IPS DF 19.7 (cell line): ENCODE results near the gene ATAD3B.
"Not testable (repeated sequence)": the region's sequence is repeated elsewhere in the genome, so short reads cannot be mapped to it uniquely, and the experiment has no call there.

Source experiments
- DNase-seq: peaks from one replicate; pipeline ENCODE4 v3.0.0-alpha.2; 2013; ENCODE audit warnings: low read depth, low spot score

The ATAD3B gene

DNA sequence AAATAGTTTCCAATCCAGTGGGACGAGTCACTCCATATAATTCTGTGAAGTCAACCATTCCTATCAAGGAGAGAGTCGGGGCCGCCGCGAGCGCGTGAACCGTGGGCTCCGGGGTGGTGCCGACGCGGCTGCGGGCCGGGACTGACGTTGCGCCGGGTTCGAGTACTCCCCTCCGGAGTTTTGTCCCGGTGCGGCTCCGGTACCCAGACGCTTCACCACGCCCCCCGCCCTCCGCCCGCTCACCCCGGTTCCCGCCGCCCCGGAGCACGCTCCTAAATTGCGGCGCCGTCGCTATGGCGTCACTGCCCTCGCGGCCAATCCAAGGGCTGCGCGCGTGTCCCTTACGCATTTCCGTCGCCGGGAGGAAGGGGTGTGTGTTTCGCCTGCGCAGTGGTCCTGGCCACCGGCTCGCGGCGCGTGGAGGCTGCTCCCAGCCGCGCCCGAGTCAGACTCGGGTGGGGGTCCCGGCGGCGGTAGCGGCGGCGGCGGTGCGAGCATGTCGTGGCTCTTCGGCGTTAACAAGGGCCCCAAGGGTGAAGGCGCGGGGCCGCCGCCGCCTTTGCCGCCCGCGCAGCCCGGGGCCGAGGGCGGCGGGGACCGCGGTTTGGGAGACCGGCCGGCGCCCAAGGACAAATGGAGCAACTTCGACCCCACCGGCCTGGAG is at the start of gene ATAD3B:
Gene ATAD3B, plus strand, starts transcription at position 377 of the 664 bp plus-strand sequence. Its CDS starts 120 bp downstream, at position 497.
- peak; percentile 64 for DNase-seq

- no peak for DNase-seq
Observed at GRCh38 chr1:1421907-1422464, 49.6 kb upstream of the ATAD3B start.

- DNase-seq: no peak
Observed at GRCh38 chr1:1422465-1423244, 48.9 kb upstream of the ATAD3B start.

DNA sequence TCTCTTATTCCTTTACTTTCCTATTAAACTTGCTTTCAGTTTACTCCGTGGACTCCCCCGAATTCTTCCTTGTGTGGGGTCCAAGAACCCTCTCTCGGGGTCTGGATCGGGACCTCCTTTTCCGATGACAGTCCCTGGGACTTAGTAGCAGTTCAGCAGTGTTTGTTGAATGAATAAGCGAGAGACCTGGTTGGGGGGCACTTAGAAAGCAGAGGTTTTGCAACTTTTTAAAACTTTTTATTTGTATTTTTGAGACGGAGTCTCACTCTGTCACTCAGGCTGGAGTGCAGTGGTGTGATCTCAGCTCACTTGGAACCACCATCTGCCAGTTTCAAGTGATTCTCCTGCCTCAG is 48.3 kb upstream of the ATAD3B start:
- no peak for DNase-seq

DNA sequence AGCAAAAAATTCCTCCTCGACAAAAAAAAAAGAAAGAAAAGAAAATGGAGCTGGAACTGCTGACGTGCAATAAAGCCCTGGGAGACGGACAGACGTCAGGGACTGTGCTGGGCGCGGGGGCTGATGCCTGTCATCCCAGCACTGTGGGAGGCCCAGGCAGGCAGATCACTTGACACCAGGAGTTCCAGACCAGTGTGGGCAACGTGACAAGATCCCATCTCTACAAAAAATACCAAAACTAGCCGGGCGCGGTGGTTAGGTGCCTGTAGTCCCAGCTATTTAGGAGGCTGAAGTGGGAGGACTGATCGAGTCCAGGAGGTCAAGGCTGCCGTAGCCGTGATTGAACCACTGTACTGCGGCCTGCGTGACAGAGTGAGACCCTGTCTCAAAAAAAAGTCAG is 46.9 kb upstream of the ATAD3B start:
- no peak for DNase-seq

- no peak for DNase-seq
Observed at GRCh38 chr1:1425426-1425752, 46.2 kb upstream of the ATAD3B start.

DNA sequence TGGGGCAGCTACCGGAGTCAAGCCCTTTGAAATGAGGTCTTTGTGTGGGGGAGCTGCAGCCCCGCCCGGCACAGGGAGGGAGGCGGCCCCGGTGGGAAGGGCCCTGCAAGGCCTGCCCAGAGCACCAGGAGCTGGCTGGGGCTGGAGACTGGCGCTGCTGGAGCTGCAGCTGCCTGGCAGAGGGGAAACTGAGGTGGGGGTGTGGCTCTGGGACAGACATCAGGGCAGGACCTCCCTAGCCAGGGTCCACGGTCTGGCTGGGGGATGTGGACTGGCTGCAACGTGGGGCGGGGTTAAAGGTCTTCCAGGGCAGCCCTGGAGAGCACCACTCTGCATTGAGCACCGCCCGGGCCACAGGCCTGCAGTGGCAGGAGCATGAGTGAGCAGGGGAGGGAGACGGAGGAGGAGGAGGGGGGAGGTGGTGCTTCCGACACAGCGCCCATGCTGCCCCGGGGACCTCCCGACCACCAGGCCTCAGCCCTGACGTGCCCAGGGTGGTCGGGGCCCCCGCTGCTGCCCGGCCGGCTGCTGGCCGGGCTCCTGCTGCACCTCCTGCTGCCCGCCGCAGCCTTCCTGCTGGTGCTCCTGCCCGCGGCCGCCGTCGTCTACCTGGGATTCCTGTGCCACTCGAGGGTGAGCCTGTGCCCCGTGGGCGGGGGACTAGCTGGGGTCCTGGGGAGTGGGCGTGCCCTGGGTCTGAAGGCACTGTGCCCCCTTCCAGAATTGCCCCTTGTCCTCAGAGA is 45.6 kb upstream of the ATAD3B start:
- no peak for DNase-seq

DNA sequence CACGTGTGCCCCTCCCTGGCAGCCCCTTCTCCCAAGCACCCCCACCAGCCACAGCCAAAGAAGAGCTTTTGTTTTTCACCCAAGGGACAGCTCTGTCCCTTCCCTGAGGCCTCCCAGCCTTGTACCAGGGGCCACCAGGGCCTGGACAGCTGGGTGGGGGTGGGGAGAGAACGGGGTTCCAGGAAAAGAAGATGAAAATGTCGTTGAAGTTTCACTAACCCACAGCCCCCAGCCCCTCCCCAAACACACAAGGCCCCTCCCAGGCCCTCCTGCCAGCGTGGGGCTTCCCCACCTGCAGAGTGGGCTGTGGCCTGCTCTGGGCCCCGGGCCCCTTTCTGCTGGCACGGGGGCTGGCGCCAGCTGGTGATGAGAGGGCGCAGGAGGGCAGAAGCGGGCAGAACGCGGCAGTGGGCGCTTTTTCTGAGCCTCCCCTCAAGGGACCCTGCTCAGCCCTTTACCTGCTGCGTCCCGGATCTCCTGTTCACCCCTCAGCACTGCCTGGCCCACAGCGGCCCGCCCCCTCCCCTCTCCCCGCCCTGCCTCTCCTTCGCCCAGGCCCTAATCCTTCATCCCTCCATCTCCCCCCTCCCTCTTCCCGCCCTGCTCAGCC is 45.0 kb upstream of the ATAD3B start:
- DNase-seq: no peak

- DNase-seq: no peak
Observed at GRCh38 chr1:1427106-1427819, 44.3 kb upstream of the ATAD3B start.

DNA sequence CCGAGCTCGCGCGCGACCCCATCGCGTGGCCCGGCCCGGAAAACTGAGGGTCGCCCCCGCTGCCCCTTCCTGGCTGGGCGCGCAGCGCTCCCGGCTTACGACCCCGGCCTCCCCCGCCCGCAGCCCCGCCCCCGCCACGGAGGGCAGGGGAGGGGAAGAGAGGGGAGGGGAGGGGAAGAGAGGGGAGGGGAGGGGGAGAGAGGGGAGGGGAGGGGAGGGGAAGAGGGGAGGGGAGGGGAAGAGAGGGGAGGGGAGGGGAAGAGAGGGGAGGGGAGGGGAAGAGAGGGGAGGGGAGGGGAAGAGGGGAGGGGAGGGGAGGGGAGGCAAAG is 43.8 kb upstream of the ATAD3B start:
- no peak for DNase-seq

GRCh38 chr1:1428174-1428573 is 43.4 kb upstream of the ATAD3B start:
- no peak for DNase-seq

GRCh38 chr1:1428967-1429366 is 42.6 kb upstream of the ATAD3B start:
- DNase-seq: not testable (repeated sequence)

- no peak for DNase-seq
Observed at GRCh38 chr1:1429671-1430073, 41.9 kb upstream of the ATAD3B start.

- no peak for DNase-seq
Observed at GRCh38 chr1:1430114-1430982, 41.2 kb upstream of the ATAD3B start.

DNA sequence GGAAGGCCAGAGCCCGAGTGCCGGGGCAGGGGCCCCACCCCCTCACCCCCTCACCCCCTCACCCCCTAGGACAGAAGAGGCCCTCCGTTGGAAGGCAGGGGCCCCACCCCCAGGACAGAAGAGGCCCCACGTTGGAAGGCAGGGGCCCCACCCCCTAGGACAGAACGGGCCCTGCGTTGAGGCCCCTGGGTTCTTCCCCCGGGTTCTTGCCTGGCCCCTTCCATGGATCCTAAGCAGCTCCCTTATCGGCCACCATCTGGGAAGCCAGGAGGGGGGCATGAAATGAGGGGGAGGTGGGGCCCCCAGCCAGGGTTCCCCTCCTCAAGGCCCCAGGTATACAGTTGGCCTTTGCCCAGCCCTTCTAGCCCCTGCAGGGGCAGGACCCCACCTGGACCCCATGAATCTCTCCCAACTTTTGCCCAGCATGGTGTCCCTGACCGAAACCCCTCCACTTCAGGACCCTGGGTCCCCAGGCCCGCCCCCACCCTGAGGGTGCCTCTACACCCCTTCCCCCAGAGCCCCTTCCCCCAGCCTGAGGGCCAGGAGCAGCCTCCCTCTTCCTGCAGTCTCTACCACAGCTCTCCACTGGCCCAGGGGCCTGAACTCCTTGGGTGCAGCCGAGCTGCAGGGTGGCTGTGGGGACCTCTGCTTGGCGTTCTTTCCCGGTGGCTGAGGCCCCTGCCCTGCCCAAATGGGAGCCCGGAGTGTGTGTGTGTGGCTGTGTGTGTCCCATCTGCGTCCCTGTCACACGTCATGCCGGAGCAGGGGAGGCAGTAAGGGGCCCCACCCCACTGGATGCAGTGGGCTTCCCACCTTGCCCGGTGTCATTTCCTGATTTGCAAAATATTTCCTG is 40.3 kb upstream of the ATAD3B start:
- DNase-seq: no peak

- DNase-seq: no peak
Observed at GRCh38 chr1:1431845-1432273, 39.7 kb upstream of the ATAD3B start.

- DNase-seq: no peak
Observed at GRCh38 chr1:1432274-1432950, 39.2 kb upstream of the ATAD3B start.

DNA sequence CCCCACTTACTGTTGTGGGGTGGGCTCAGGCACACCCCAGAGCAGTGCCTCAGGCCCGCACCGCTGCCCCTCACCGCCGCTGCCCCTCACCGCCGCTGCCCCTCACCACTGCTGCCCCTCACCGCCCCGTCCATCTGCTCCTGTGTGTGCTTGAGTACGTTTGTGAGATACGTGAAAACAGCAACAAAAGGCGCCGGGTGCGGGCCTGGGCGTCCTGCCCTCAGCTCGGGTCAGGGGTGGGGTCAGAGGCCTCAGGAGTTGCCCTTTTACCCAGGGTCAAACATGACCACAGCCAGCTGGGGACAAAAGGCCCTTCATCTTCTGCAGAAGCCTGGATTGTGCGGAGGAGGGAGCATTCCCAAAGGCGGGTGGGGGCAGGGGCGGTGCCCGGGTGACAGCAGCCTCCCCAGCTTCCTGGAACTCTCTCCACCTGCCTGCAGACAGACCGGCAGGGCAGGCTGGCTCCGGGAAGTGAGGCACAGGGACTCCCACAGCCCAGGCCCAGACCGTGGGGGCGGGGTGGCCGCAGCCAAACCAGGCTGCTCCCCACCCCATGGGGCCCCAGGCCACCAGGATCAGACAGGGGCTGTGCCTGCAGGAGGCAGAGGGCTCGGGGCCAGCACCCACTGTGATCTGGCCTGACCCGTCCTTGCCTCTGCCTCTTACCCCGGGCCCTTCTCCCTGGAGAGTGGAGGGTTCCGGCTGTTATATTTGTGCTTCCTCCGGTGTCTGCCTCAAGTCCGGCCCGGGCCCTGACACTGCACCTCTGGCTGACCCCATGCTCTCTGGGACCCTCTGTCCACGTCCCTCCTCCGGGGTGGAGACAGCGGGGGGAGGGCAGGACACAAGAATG is 38.4 kb upstream of the ATAD3B start:
- DNase-seq: no peak
